Activated CD4-positive, alpha-beta T cell treated with anti-CD3 and anti-CD28 coated beads, Interleukin-2, amount 10 ng/mL, durations not matched to agents 24 days and 14 days (primary cell): ENCODE data around the gene UBASH3B. TPM values are rescaled to one million over a fixed set of nuclear protein-coding genes. Genes with fewer than 3 reads are reported as not detected.

Experiments used
- DNase-seq: peaks from one replicate; pipeline ENCODE4 v3.0.0; 2022
- H3K27ac Mint-ChIP-seq: one replicate; pipeline ENCODE4 v1.8.0; 2022; ENCODE audit warnings: mild to moderate bottlenecking, mixed read lengths
- H3K27me3 Mint-ChIP-seq: one replicate; pipeline ENCODE4 v1.8.0; 2022; ENCODE audit warnings: mixed read lengths
- H3K36me3 Mint-ChIP-seq: one replicate; pipeline ENCODE4 v1.8.0; 2022; ENCODE audit warnings: low read depth, mild to moderate bottlenecking, mixed read lengths
- H3K4me1 Mint-ChIP-seq: one replicate; pipeline ENCODE4 v1.8.0; 2021; ENCODE audit warnings: mixed read lengths
- H3K4me3 Mint-ChIP-seq: one replicate; pipeline ENCODE4 v1.8.0; 2022; ENCODE audit warnings: mild to moderate bottlenecking, moderate library complexity, mixed read lengths
- H3K9me3 Mint-ChIP-seq: one replicate; pipeline ENCODE4 v1.8.0; 2021; ENCODE audit warnings: mixed read lengths
- intact Hi-C: fragments of 100-400 bp; cut with micrococcal nuclease; formaldehyde crosslinking; loops from one replicate; pipeline ENCODE4 v1.15.1; 2023
- total RNA-seq: library from RNA; stranded (reverse); gene quantifications from 2 replicates; pipeline ENCODE4 v1.2.3, GENCODE V29; 2022

The UBASH3B gene
- total RNA-seq, 1 donor from 2014 or later, result 14.8 TPM

GRCh38 chr11:122755941-122756340 is 100.4 kb downstream of the UBASH3B start:
- H3K4me1 Mint-ChIP-seq, result peaks cover 38% of the 10 kb centered on the region
- H3K27ac Mint-ChIP-seq, result no peak overlapping the region
- H3K9me3 Mint-ChIP-seq, result no peaks in the 10 kb centered on the region
- intact Hi-C loops, result loop anchor here (2.0 kb wide), 1 partner anchor 25 kb away; no protein-coding TSS in a partner anchor
- no peaks in the 10 kb centered on the region for H3K36me3 Mint-ChIP-seq
- no peak for DNase-seq
- H3K4me3 Mint-ChIP-seq, result no peak overlapping the region
- peaks cover 13% of the 10 kb centered on the region for H3K27me3 Mint-ChIP-seq

- intact Hi-C loops, result no loop called here
- peak overlapping the region; percentile 16 for H3K27ac Mint-ChIP-seq
- DNase-seq, result peak; percentile 82
- H3K36me3 Mint-ChIP-seq, result no peaks in the 10 kb centered on the region
- H3K4me1 Mint-ChIP-seq, result peaks cover 36% of the 10 kb centered on the region
- no peak overlapping the region for H3K4me3 Mint-ChIP-seq
- H3K27me3 Mint-ChIP-seq, result peaks cover 11% of the 10 kb centered on the region
- no peaks in the 10 kb centered on the region for H3K9me3 Mint-ChIP-seq
Measured at GRCh38 chr11:122756417-122756816, 100.9 kb downstream of the UBASH3B start.

GRCh38 chr11:122757201-122757600 is 101.7 kb downstream of the UBASH3B start:
- no peak overlapping the region for H3K4me3 Mint-ChIP-seq
- H3K27ac Mint-ChIP-seq, result no peak overlapping the region
- H3K36me3 Mint-ChIP-seq, result no peaks in the 10 kb centered on the region
- no peaks in the 10 kb centered on the region for H3K9me3 Mint-ChIP-seq
- no peak for DNase-seq
- peaks cover 7% of the 10 kb centered on the region for H3K27me3 Mint-ChIP-seq
- intact Hi-C loops, result no loop called here
- H3K4me1 Mint-ChIP-seq, result peaks cover 30% of the 10 kb centered on the region

- no peak overlapping the region for H3K27ac Mint-ChIP-seq
- intact Hi-C loops, result no loop called here
Measured at GRCh38 chr11:122758339-122758738, 102.8 kb downstream of the UBASH3B start.

GRCh38 chr11:122758974-122759373 is 103.5 kb downstream of the UBASH3B start:
- DNase-seq, result no peak
- no peaks in the 10 kb centered on the region for H3K36me3 Mint-ChIP-seq
- H3K27ac Mint-ChIP-seq, result no peak overlapping the region
- intact Hi-C loops, result no loop called here
- no peak overlapping the region for H3K4me3 Mint-ChIP-seq
- H3K4me1 Mint-ChIP-seq, result peaks cover 23% of the 10 kb centered on the region
- H3K9me3 Mint-ChIP-seq, result no peaks in the 10 kb centered on the region
- H3K27me3 Mint-ChIP-seq, result no peaks in the 10 kb centered on the region

More at GRCh38 chr11:122758339-122758738, 102.8 kb downstream of the UBASH3B start:
- Mint-ChIP-seq H3K4me3 (no peak overlapping the region), H3K27me3 (peaks cover 3% of the 10 kb centered on the region), H3K4me1 (peaks cover 26% of the 10 kb centered on the region), H3K9me3 (no peaks in the 10 kb centered on the region), H3K36me3 (no peaks in the 10 kb centered on the region)
- no peak for DNase-seq

GRCh38 chr11:122763108-122763507 is 107.6 kb downstream of the UBASH3B start:
- no peak for DNase-seq
- Mint-ChIP-seq H3K36me3 (no peaks in the 10 kb centered on the region), H3K4me3 (no peak overlapping the region), H3K4me1 (peaks cover 5% of the 10 kb centered on the region), H3K27ac (no peak overlapping the region), H3K27me3 (no peaks in the 10 kb centered on the region), H3K9me3 (no peaks in the 10 kb centered on the region)
- intact Hi-C loops, result no loop called here

GRCh38 chr11:122764371-122765090 is 109.0 kb downstream of the UBASH3B start:
- Mint-ChIP-seq H3K27ac (no peak overlapping the region), H3K4me3 (no peak overlapping the region), H3K4me1 (no peaks in the 10 kb centered on the region), H3K27me3 (no peaks in the 10 kb centered on the region), H3K36me3 (no peaks in the 10 kb centered on the region), H3K9me3 (no peaks in the 10 kb centered on the region)
- no peak for DNase-seq
- intact Hi-C loops, result no loop called here

- no peak overlapping the region for H3K4me3 Mint-ChIP-seq
- no peaks in the 10 kb centered on the region for H3K36me3 Mint-ChIP-seq
- intact Hi-C loops, result no loop called here
- H3K4me1 Mint-ChIP-seq, result no peaks in the 10 kb centered on the region
- no peaks in the 10 kb centered on the region for H3K27me3 Mint-ChIP-seq
- DNase-seq, result no peak
- H3K9me3 Mint-ChIP-seq, result no peaks in the 10 kb centered on the region
- H3K27ac Mint-ChIP-seq, result no peak overlapping the region
Measured at GRCh38 chr11:122765487-122766131, 110.1 kb downstream of the UBASH3B start.

- no peak overlapping the region for H3K4me3 Mint-ChIP-seq
- no peak for DNase-seq
- H3K27ac Mint-ChIP-seq, result no peak overlapping the region
- H3K9me3 Mint-ChIP-seq, result no peaks in the 10 kb centered on the region
- H3K4me1 Mint-ChIP-seq, result no peaks in the 10 kb centered on the region
- peaks cover 11% of the 10 kb centered on the region for H3K27me3 Mint-ChIP-seq
- no peaks in the 10 kb centered on the region for H3K36me3 Mint-ChIP-seq
- intact Hi-C loops, result no loop called here
Measured at GRCh38 chr11:122769126-122769780, 113.7 kb downstream of the UBASH3B start.

GRCh38 chr11:122772945-122773344 is 117.4 kb downstream of the UBASH3B start:
- H3K9me3 Mint-ChIP-seq, result no peaks in the 10 kb centered on the region
- no peak overlapping the region for H3K4me3 Mint-ChIP-seq
- intact Hi-C loops, result no loop called here
- H3K4me1 Mint-ChIP-seq, result peaks cover 22% of the 10 kb centered on the region
- peaks cover 21% of the 10 kb centered on the region for H3K27me3 Mint-ChIP-seq
- H3K36me3 Mint-ChIP-seq, result no peaks in the 10 kb centered on the region
- DNase-seq, result no peak
- no peak overlapping the region for H3K27ac Mint-ChIP-seq

GRCh38 chr11:122773781-122774266 is 118.3 kb downstream of the UBASH3B start:
- Mint-ChIP-seq H3K4me3 (no peak overlapping the region), H3K4me1 (peaks cover 27% of the 10 kb centered on the region), H3K36me3 (no peaks in the 10 kb centered on the region), H3K9me3 (no peaks in the 10 kb centered on the region), H3K27ac (no peak overlapping the region), H3K27me3 (peaks cover 21% of the 10 kb centered on the region)
- DNase-seq, result no peak
- intact Hi-C loops, result no loop called here

GRCh38 chr11:122775675-122776271 is 120.3 kb downstream of the UBASH3B start:
- Mint-ChIP-seq H3K27me3 (peaks cover 21% of the 10 kb centered on the region), H3K4me3 (no peak overlapping the region), H3K27ac (peak overlapping the region; percentile 21), H3K9me3 (no peaks in the 10 kb centered on the region), H3K36me3 (no peaks in the 10 kb centered on the region), H3K4me1 (peaks cover 28% of the 10 kb centered on the region)
- intact Hi-C loops, result no loop called here
- DNase-seq, result no peak

GRCh38 chr11:122776546-122776945 is 121.0 kb downstream of the UBASH3B start:
- Mint-ChIP-seq H3K4me3 (no peak overlapping the region), H3K36me3 (no peaks in the 10 kb centered on the region), H3K27me3 (peaks cover 21% of the 10 kb centered on the region), H3K9me3 (no peaks in the 10 kb centered on the region), H3K27ac (no peak overlapping the region), H3K4me1 (peaks cover 28% of the 10 kb centered on the region)
- no peak for DNase-seq
- intact Hi-C loops, result no loop called here

GRCh38 chr11:122777343-122777742 is 121.8 kb downstream of the UBASH3B start:
- Mint-ChIP-seq H3K27ac (peak overlapping the region; percentile 49), H3K27me3 (peaks cover 21% of the 10 kb centered on the region), H3K9me3 (no peaks in the 10 kb centered on the region), H3K36me3 (no peaks in the 10 kb centered on the region), H3K4me1 (peaks cover 28% of the 10 kb centered on the region), H3K4me3 (no peak overlapping the region)
- DNase-seq, result no peak
- intact Hi-C loops, result no loop called here
